Mucosa of stomach (tissue), 1 donor: Measurements from ENCODE around the gene ARHGEF4.

Experiments used
- H3K27me3 ChIP-seq: one replicate; pipeline ENCODE4 v1.7.0; 2013; ENCODE audit warnings: mild to moderate bottlenecking, low read length; ENCODE audit not compliant: control insufficient read depth, insufficient read depth
- H3K36me3 ChIP-seq: one replicate; pipeline ENCODE4 v1.7.0; 2013; ENCODE audit warnings: low read length; ENCODE audit not compliant: control insufficient read depth, insufficient read depth
- H3K4me1 ChIP-seq: one replicate; pipeline ENCODE4 v1.7.0; 2013; ENCODE audit warnings: mild to moderate bottlenecking, low read length; ENCODE audit not compliant: control insufficient read depth, insufficient read depth
- H3K4me3 ChIP-seq: one replicate; pipeline ENCODE4 v1.7.0; 2013; ENCODE audit warnings: low read length
- H3K9ac ChIP-seq: one replicate; pipeline ENCODE4 v1.7.0; 2013; ENCODE audit warnings: mild to moderate bottlenecking, low read length, moderate library complexity
- H3K9me3 ChIP-seq: one replicate; pipeline ENCODE4 v1.7.0; 2013; ENCODE audit warnings: mild to moderate bottlenecking, low read length, moderate library complexity; ENCODE audit not compliant: control insufficient read depth
- donor health status: Pancreatic carcinoma.

The ARHGEF4 gene

GRCh38 chr2:131031875-131032274 lies 195.2 kb downstream of the ARHGEF4 start:
- no peaks in the 10 kb centered on the region for H3K9me3 ChIP-seq
- H3K27me3 ChIP-seq: peaks cover 22% of the 10 kb centered on the region
- H3K4me1 ChIP-seq: peaks cover 11% of the 10 kb centered on the region
- no peaks in the 10 kb centered on the region for H3K36me3 ChIP-seq
- H3K9ac ChIP-seq: no peak overlapping the region
- no peak overlapping the region for H3K4me3 ChIP-seq

GRCh38 chr2:131032393-131032836 lies 195.7 kb downstream of the ARHGEF4 start:
- H3K36me3 ChIP-seq: no peaks in the 10 kb centered on the region
- no peak overlapping the region for H3K4me3 ChIP-seq
- H3K27me3 ChIP-seq: peaks cover 22% of the 10 kb centered on the region
- peaks cover 11% of the 10 kb centered on the region for H3K4me1 ChIP-seq
- no peaks in the 10 kb centered on the region for H3K9me3 ChIP-seq
- H3K9ac ChIP-seq: no peak overlapping the region

GRCh38 chr2:131033786-131034121 lies 197.0 kb downstream of the ARHGEF4 start:
- Histone ChIP-seq H3K9me3 (no peaks in the 10 kb centered on the region), H3K9ac (no peak overlapping the region), H3K4me3 (no peak overlapping the region), H3K36me3 (no peaks in the 10 kb centered on the region), H3K27me3 (peaks cover 35% of the 10 kb centered on the region), H3K4me1 (peaks cover 11% of the 10 kb centered on the region)

GRCh38 chr2:131034122-131035051 lies 197.7 kb downstream of the ARHGEF4 start:
- Histone ChIP-seq H3K9ac (no peak overlapping the region), H3K4me3 (no peak overlapping the region), H3K36me3 (no peaks in the 10 kb centered on the region), H3K9me3 (no peaks in the 10 kb centered on the region), H3K27me3 (peaks cover 41% of the 10 kb centered on the region), H3K4me1 (peaks cover 11% of the 10 kb centered on the region)

- Histone ChIP-seq H3K27me3 (peaks cover 49% of the 10 kb centered on the region), H3K4me3 (no peak overlapping the region), H3K9ac (no peak overlapping the region), H3K36me3 (no peaks in the 10 kb centered on the region), H3K9me3 (no peaks in the 10 kb centered on the region), H3K4me1 (peaks cover 16% of the 10 kb centered on the region)
Observed at GRCh38 chr2:131035112-131035825, 198.6 kb downstream of the ARHGEF4 start.

- Histone ChIP-seq H3K4me1 (peaks cover 20% of the 10 kb centered on the region), H3K4me3 (no peak overlapping the region), H3K36me3 (no peaks in the 10 kb centered on the region), H3K9me3 (no peaks in the 10 kb centered on the region), H3K27me3 (peaks cover 54% of the 10 kb centered on the region), H3K9ac (no peak overlapping the region)
Observed at GRCh38 chr2:131035826-131036231, 199.1 kb downstream of the ARHGEF4 start.

- Histone ChIP-seq H3K4me1 (peaks cover 20% of the 10 kb centered on the region), H3K27me3 (peaks cover 59% of the 10 kb centered on the region), H3K9me3 (no peaks in the 10 kb centered on the region), H3K4me3 (no peak overlapping the region), H3K9ac (no peak overlapping the region), H3K36me3 (no peaks in the 10 kb centered on the region)
Observed at GRCh38 chr2:131036269-131036668, 199.6 kb downstream of the ARHGEF4 start.

- Histone ChIP-seq H3K4me3 (no peak overlapping the region), H3K27me3 (peaks cover 60% of the 10 kb centered on the region), H3K36me3 (no peaks in the 10 kb centered on the region), H3K9ac (no peak overlapping the region), H3K9me3 (no peaks in the 10 kb centered on the region), H3K4me1 (peaks cover 20% of the 10 kb centered on the region)
Observed at GRCh38 chr2:131036696-131037397, 200.1 kb downstream of the ARHGEF4 start.

- Histone ChIP-seq H3K36me3 (no peaks in the 10 kb centered on the region), H3K4me3 (no peak overlapping the region), H3K9me3 (no peaks in the 10 kb centered on the region), H3K27me3 (peaks cover 60% of the 10 kb centered on the region), H3K4me1 (peaks cover 25% of the 10 kb centered on the region), H3K9ac (no peak overlapping the region)
Observed at GRCh38 chr2:131037398-131038257, 200.9 kb downstream of the ARHGEF4 start.

- Histone ChIP-seq H3K9me3 (no peaks in the 10 kb centered on the region), H3K36me3 (no peaks in the 10 kb centered on the region), H3K9ac (no peak overlapping the region), H3K4me3 (no peak overlapping the region), H3K4me1 (peaks cover 21% of the 10 kb centered on the region), H3K27me3 (peaks cover 60% of the 10 kb centered on the region)
Observed at GRCh38 chr2:131038258-131039100, 201.8 kb downstream of the ARHGEF4 start.

GRCh38 chr2:131039101-131039440 lies 202.4 kb downstream of the ARHGEF4 start:
- Histone ChIP-seq H3K36me3 (no peaks in the 10 kb centered on the region), H3K9ac (no peak overlapping the region), H3K4me1 (peaks cover 15% of the 10 kb centered on the region), H3K27me3 (peaks cover 57% of the 10 kb centered on the region), H3K9me3 (no peaks in the 10 kb centered on the region), H3K4me3 (no peak overlapping the region)
